Thoracic aorta (tissue), 2 donors: ENCODE results near the gene DKC1. TPM values are rescaled to one million over a fixed set of nuclear protein-coding genes. Genes with fewer than 3 reads are reported as not detected.

Experiments used
- ATAC-seq: fragments of 150-250 bp; one replicate; pipeline ENCODE4 v1.8.0; 2017; ENCODE audit warnings: low read depth; ENCODE audit not compliant: insufficient number of reproducible peaks, low FRiP score
- DNase-seq: peaks from one replicate; pipeline ENCODE4 v3.0.0-alpha.2; 2020; ENCODE audit warnings: low spot score
- H3K27ac ChIP-seq, 2 donors: fragments of 200-600 bp; sonication (generic); 1 replicate in 1 of 2; 2 replicates in 1 of 2; pipeline ENCODE4 v1.5.1; 2016; ENCODE audit warnings: mild to moderate bottlenecking in 2 of 2, moderate library complexity in 2 of 2
- H3K27me3 ChIP-seq: fragments of 200-600 bp; sonication (generic); replicated peaks from 2 replicates; pipeline ENCODE4 v1.6.0; 2016; ENCODE audit warnings: mild to moderate bottlenecking; ENCODE audit not compliant: insufficient read depth
- H3K36me3 ChIP-seq: fragments of 200-600 bp; sonication (generic); one replicate; pipeline ENCODE4 v1.5.1; 2016
- H3K4me1 ChIP-seq, 2 donors: fragments of 200-600 bp; sonication (generic); 1 replicate in 1 of 2; 2 replicates in 1 of 2; pipeline versions ENCODE4 v1.5.1 to v1.6.0; 2016; ENCODE audit warnings: low read depth in 2 of 2, mild to moderate bottlenecking in 1 of 2; ENCODE audit not compliant: control insufficient read depth in 1 of 2
- H3K4me3 ChIP-seq: fragments of 200-600 bp; sonication (generic); 2 replicates; pipeline ENCODE4 v1.5.1; 2016; ENCODE audit warnings: mild to moderate bottlenecking
- H3K9me3 ChIP-seq: fragments of 200-600 bp; sonication (generic); 2 replicates; pipeline ENCODE4 v1.5.1; 2016
- CTCF ChIP-seq: fragments of 200-600 bp; sonication (generic); IDR thresholded peaks from one replicate; pipeline ENCODE4 v1.5.1; 2019; ENCODE audit warnings: antibody characterized with exemption
- total RNA-seq, 2 donors: library from RNA; depleted of rRNA; stranded (reverse); fragments of >200 nt; gene quantifications; one replicate each; pipeline versions ENCODE4 v1.1.0 to v1.2.3, GENCODE V29; 2016

Gene DKC1
- total RNA-seq, 2 donors from 2014 or later = 14.9 to 67.2 TPM

- Histone ChIP-seq H3K36me3 (no peaks in the 10 kb centered on the region), H3K27ac (peak overlapping the region; percentile 71 to 81), H3K27me3 (no peaks in the 10 kb centered on the region), H3K4me3 (no peak overlapping the region), H3K4me1 (peaks cover 55 to 59% of the 10 kb centered on the region in 2 donors), H3K9me3 (no peaks in the 10 kb centered on the region)
- no peak for TF ChIP-seq CTCF
- no peak for DNase-seq
- ATAC-seq = no peak
Measured at GRCh38 chrX:154737136-154737535, 25.5 kb upstream of the DKC1 start.

- peak overlapping the region; percentile 71 to 81 for H3K27ac ChIP-seq
- H3K4me1 ChIP-seq = peaks cover 44 to 49% of the 10 kb centered on the region in 2 donors
- no peaks in the 10 kb centered on the region for H3K9me3 ChIP-seq
- ATAC-seq (no peak), DNase-seq (no peak)
- H3K36me3 ChIP-seq = no peaks in the 10 kb centered on the region
- no peaks in the 10 kb centered on the region for H3K27me3 ChIP-seq
- no peak for TF ChIP-seq CTCF
- H3K4me3 ChIP-seq = no peak overlapping the region
Measured at GRCh38 chrX:154738011-154738738, 24.5 kb upstream of the DKC1 start.

- ATAC-seq (no peak), DNase-seq (no peak)
- H3K9me3 ChIP-seq = no peaks in the 10 kb centered on the region
- no peak for TF ChIP-seq CTCF
- H3K27ac ChIP-seq = no peak overlapping the region
- no peaks in the 10 kb centered on the region for H3K27me3 ChIP-seq
- no peaks in the 10 kb centered on the region for H3K36me3 ChIP-seq
- no peak overlapping the region for H3K4me3 ChIP-seq
- H3K4me1 ChIP-seq = peaks cover 26 to 34% of the 10 kb centered on the region in 2 donors
Measured at GRCh38 chrX:154739952-154740465, 22.7 kb upstream of the DKC1 start.

- H3K4me3 ChIP-seq = no peak overlapping the region
- DNase-seq (no peak), ATAC-seq (no peak)
- no peaks in the 10 kb centered on the region for H3K27me3 ChIP-seq
- no peaks in the 10 kb centered on the region for H3K9me3 ChIP-seq
- no peak overlapping the region for H3K27ac ChIP-seq
- TF ChIP-seq CTCF = no peak
- peaks cover 2 to 8% of the 10 kb centered on the region in 2 donors for H3K4me1 ChIP-seq
- no peaks in the 10 kb centered on the region for H3K36me3 ChIP-seq
Measured at GRCh38 chrX:154742613-154743012, 20.1 kb upstream of the DKC1 start.

GRCh38 chrX:154748712-154749339 is 13.8 kb upstream of the DKC1 start:
- peaks cover 9 to 13% of the 10 kb centered on the region in 2 donors for H3K4me1 ChIP-seq
- no peaks in the 10 kb centered on the region for H3K36me3 ChIP-seq
- H3K27me3 ChIP-seq = no peaks in the 10 kb centered on the region
- H3K27ac ChIP-seq = peak overlapping the region in 1 of 2 donors; percentile 57
- no peaks in the 10 kb centered on the region for H3K9me3 ChIP-seq
- peak; percentile 62 for TF ChIP-seq CTCF
- DNase-seq (no peak), ATAC-seq (no peak)
- H3K4me3 ChIP-seq = peak overlapping the region; percentile 81
